ENCODE results near the gene SMARCB1. TPM values are rescaled to one million over a fixed set of nuclear protein-coding genes. Genes with fewer than 3 reads are reported as not detected.
A peak's percentile ranks its signal among the peaks of the same experiment; 100 is the strongest.

The SMARCB1 gene
- total and polyA plus RNA-seq, 12 donors = 41.3 to 95.5 (median 76.8) TPM

DNA sequence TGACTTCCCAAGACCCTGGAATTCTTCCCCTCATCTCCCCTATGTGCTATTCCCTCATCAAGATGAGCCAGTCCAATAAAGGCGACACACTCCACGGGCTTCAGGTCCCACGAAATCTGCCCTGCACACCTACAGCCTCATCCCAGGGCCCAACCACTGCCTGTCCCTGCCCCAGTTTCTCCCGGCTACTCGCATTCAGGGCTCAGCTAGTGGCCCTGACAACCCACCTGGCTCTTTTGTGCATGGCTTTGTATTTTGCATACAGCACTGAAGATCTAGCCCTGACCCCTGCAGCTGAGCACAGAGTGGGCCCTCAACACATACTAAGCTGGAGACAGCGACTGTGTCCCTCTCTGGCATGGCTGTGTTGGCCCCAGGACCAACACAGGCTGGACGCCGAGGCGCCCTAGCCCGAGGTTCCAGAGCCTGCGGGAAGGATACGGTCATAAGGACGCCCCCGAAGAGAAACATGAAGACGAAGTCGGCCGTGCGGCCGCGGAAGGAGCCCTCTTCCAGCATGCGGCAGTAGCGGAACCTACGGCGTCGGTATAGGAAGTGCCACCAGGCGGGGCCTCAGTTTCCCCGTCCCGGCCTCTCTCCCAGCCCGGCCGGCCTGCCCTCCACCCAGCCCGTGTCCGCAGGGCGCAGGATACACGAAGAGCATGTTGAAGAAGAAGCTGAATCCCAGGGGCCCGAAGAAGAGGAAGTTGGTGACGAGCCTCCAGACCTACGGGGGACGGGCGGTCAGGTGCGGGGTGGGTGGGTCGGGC, 51.3 kb downstream of the SMARCB1 start:
- Histone ChIP-seq H3K36me3 (replicated peaks in 1 of 2) (peaks cover 0 to 24% of the 10 kb centered on the region in 2 donors), H3K27me3 (no peaks in the 10 kb centered on the region), H3K4me3 (peak overlapping the region in 1 of 4 donors; percentile 36), H3K9me3 (replicated peaks in 1 of 3) (no peaks in the 10 kb centered on the region), H3K27ac (no peak overlapping the region), H3K4me1 (replicated peaks in 1 of 2) (peaks cover 6 to 15% of the 10 kb centered on the region in 2 donors)
- 36 to 59% (median 41%) methylated on average over 28 to 41 of the region's 41 CpGs for WGBS, 4 donors
- no peak for DNase-seq
- intact Hi-C loops (cut with DNase I) = no loop called here
- TF ChIP-seq, protein P1, sequence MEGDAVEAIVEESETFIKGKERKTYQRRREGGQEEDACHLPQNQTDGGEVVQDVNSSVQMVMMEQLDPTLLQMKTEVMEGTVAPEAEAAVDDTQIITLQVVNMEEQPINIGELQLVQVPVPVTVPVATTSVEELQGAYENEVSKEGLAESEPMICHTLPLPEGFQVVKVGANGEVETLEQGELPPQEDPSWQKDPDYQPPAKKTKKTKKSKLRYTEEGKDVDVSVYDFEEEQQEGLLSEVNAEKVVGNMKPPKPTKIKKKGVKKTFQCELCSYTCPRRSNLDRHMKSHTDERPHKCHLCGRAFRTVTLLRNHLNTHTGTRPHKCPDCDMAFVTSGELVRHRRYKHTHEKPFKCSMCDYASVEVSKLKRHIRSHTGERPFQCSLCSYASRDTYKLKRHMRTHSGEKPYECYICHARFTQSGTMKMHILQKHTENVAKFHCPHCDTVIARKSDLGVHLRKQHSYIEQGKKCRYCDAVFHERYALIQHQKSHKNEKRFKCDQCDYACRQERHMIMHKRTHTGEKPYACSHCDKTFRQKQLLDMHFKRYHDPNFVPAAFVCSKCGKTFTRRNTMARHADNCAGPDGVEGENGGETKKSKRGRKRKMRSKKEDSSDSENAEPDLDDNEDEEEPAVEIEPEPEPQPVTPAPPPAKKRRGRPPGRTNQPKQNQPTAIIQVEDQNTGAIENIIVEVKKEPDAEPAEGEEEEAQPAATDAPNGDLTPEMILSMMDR (IDR thresholded peaks at IDR 0.05) = no peak
- no peak for TF ChIP-seq POLR2A (IDR thresholded peaks at IDR 0.05)

DNA sequence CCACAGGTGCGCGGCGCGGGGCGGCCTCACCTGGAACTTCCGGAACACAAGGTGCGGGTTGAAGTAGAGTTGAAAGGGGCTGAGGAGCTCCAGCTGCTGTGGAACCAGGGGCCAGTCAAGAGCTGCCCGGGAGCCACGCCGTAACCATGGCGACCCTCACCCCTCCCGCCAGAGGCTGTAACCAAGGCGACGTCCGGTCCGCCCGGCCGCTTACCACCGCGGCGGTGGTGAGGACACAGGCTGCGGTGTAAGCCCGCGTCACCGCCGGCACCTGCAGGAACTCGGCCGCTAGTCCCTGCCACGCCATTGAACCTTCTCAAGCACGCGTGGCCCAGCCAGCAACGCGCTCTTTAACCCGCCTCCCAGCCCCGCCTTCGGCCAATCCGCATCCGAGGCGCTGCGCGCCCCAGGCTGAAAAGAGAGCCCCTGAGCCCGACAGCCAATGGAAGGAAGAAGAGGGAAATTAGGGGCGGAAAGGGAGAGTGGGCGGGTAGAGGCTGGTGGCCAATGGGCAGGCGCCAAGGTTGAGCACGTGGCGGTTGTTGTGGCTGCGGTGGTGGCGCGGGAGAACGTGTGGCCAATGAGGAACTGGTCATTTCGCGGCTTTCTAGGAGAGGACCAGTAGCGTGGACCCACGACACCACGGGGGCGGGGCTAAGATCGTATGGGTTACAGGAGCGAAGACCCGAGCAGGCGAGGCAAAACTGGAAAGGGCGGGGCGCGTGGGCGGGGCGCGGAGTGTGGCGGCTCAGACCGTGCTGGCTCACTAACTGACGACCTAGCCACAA, 52.1 kb downstream of the SMARCB1 start, which contains the start of gene DERL3:
DERL3 (minus strand) TSS at position 326 of the 788 bp plus-strand sequence; CDS start at position 307, 19 bp downstream.
- peaks cover 6 to 15% of the 10 kb centered on the region in 2 donors for H3K4me1 ChIP-seq (replicated peaks in 1 of 2)
- WGBS, 4 donors = 0 to 4% (median 1%) methylated on average over 14 to 70 of the region's 70 CpGs

DNA sequence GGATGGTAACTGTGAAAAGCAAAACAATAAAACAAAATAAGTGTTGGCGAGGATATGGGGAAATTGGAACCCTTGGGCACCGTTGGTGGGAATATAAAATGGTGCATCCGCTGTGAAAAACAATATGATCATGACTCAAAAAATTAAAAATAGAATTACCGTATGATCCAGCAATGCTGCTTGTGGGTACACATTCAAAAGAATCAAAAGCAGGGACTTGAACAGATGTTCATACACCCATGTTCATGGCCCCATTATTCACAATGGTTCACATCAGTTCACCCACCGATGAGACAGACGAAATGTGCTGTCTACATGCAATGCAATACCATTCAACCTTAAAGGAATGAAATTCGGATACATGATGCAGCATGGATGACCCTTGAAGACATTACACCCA, 53.3 kb downstream of the SMARCB1 start:
- no peaks in the 10 kb centered on the region for H3K27me3 ChIP-seq
- TF ChIP-seq, protein P1 (IDR thresholded peaks at IDR 0.05) = no peak
- no peaks in the 10 kb centered on the region for H3K9me3 ChIP-seq (replicated peaks in 1 of 3)
- DNase-seq = no peak
- H3K4me1 ChIP-seq (replicated peaks in 1 of 2) = peaks cover 6 to 15% of the 10 kb centered on the region in 2 donors
- no peak overlapping the region for H3K4me3 ChIP-seq
- peaks cover 0 to 7% of the 10 kb centered on the region in 2 donors for H3K36me3 ChIP-seq (replicated peaks in 1 of 2)
- 82 to 84% (median 82%) methylated on average over 7 of the region's 7 CpGs for WGBS, 4 donors
- H3K27ac ChIP-seq = no peak overlapping the region
- intact Hi-C loops (cut with DNase I) = no loop called here

More for the DNA sequence above, 52.1 kb downstream of the SMARCB1 start, which contains the start of gene DERL3:
- TF ChIP-seq POLR2A (IDR thresholded peaks at IDR 0.05) = no peak
- TF ChIP-seq, protein P1 (IDR thresholded peaks at IDR 0.05) = no peak
- Histone ChIP-seq H3K27me3 (no peaks in the 10 kb centered on the region), H3K27ac (no peak within 1 kb of the TSS), H3K36me3 (replicated peaks in 1 of 2) (peaks cover 0 to 16% of the 10 kb centered on the region in 2 donors), H3K9me3 (replicated peaks in 1 of 3) (no peaks in the 10 kb centered on the region), H3K4me3 (peak within 1 kb of the TSS in 1 of 4 donors; percentile 36)
- intact Hi-C loops (cut with DNase I) = no loop called here
- peak; percentile 97 to 100 (median 99) for DNase-seq

DNA sequence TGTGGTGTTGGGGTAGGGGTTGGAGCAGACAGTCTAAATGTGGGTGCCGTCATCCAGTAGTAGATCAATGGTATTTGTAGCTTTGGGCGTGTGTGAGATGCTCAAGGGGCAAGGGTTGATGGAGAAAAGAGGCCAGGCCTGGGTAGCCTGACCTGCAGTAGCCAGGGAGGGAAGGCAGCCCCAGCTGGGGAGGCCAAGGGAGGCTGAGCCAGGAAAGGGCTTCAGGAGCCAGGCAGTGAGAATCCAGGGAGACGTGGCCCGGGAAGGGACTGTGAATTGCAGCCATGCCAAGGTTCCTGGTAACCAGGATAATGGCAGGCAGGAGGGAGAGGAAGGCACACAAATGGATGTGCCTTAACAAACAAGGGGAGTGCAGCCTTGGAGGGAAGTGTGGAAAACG, 54.5 kb downstream of the SMARCB1 start:
- TF ChIP-seq POLR2A (IDR thresholded peaks at IDR 0.05) = no peak
- TF ChIP-seq, protein P1 (IDR thresholded peaks at IDR 0.05) = no peak
- no peaks in the 10 kb centered on the region for H3K27me3 ChIP-seq
- intact Hi-C loops (cut with DNase I) = no loop called here
- WGBS, 4 donors = 83 to 88% (median 85%) methylated on average over 5 of the region's 5 CpGs
- no peaks in the 10 kb centered on the region for H3K36me3 ChIP-seq (replicated peaks in 1 of 2)
- no peak for DNase-seq
- no peaks in the 10 kb centered on the region for H3K9me3 ChIP-seq (replicated peaks in 1 of 3)
- no peak overlapping the region for H3K27ac ChIP-seq
- H3K4me3 ChIP-seq = no peak overlapping the region
- peaks cover 10 to 20% of the 10 kb centered on the region in 2 donors for H3K4me1 ChIP-seq (replicated peaks in 1 of 2)
